T-helper 17 cell (primary cell): ENCODE measurements around the gene CYTH3. TPM values are rescaled to one million over a fixed set of nuclear protein-coding genes. Genes with fewer than 3 reads are reported as not detected.
"Not testable (repeated sequence)": the region's sequence is repeated elsewhere in the genome, so short reads cannot be mapped to it uniquely, and the experiment has no call there.

Experiments
- ATAC-seq: fragments of 150-1000 bp; cut with Tn5 transposase; 2 replicates; pipeline ENCODE4 v1.10.0; 2021; ENCODE audit warnings: mild to moderate bottlenecking, moderate library complexity
- DNase-seq, 3 donors: peaks; one replicate each; pipeline versions ENCODE4 v3.0.0 to v3.0.0-alpha.2; 2020 to 2021
- H3K9me3 ChIP-seq: one replicate; pipeline ENCODE4 v1.7.0; 2013; ENCODE audit warnings: low read length, mild to moderate bottlenecking; ENCODE audit not compliant: control insufficient read depth, poor library complexity, severe bottlenecking
- H3K27ac Mint-ChIP-seq: one replicate; pipeline ENCODE4 v1.8.0; 2022; ENCODE audit warnings: mild to moderate bottlenecking, moderate library complexity, mixed read lengths
- H3K27me3 Mint-ChIP-seq: one replicate; pipeline ENCODE4 v1.8.0; 2022; ENCODE audit warnings: mixed read lengths
- H3K36me3 Mint-ChIP-seq: one replicate; pipeline ENCODE4 v1.8.0; 2022; ENCODE audit warnings: low read depth, mixed read lengths
- H3K4me1 Mint-ChIP-seq: one replicate; pipeline ENCODE4 v1.8.0; 2022; ENCODE audit warnings: mild to moderate bottlenecking, mixed read lengths
- H3K4me3 Mint-ChIP-seq: one replicate; pipeline ENCODE4 v1.8.0; 2022; ENCODE audit warnings: mild to moderate bottlenecking, moderate library complexity, mixed read lengths
- total RNA-seq, 4 donors: library from RNA in 2 of 4; stranded (reverse) in 2 of 4; gene quantifications; one replicate each; pipeline ENCODE4 v1.2.3 and lab custom pipeline; 2022 to 2026

Gene CYTH3
- total RNA-seq, 2 donors from 2014 or later: 23.1 to 25.8 TPM

- no peaks in the 10 kb centered on the region for H3K9me3 ChIP-seq
- Mint-ChIP-seq H3K4me1 (peaks cover 36% of the 10 kb centered on the region), H3K4me3 (no peak overlapping the region), H3K27me3 (no peaks in the 10 kb centered on the region), H3K36me3 (no peaks in the 10 kb centered on the region), H3K27ac (no peak overlapping the region)
- peak; percentile 70 for ATAC-seq
- no peak for DNase-seq
These were observed 43.8 kb downstream of the CYTH3 start for GRCh38 chr7:6228361-6229229.

GRCh38 chr7:6227294-6227846 is 45.1 kb downstream of the CYTH3 start:
- H3K9me3 ChIP-seq: no peaks in the 10 kb centered on the region
- ATAC-seq (no peak), DNase-seq (no peak)
- Mint-ChIP-seq H3K36me3 (no peaks in the 10 kb centered on the region), H3K27me3 (no peaks in the 10 kb centered on the region), H3K4me3 (no peak overlapping the region), H3K4me1 (peaks cover 25% of the 10 kb centered on the region), H3K27ac (no peak overlapping the region)

GRCh38 chr7:6226194-6226799 is 46.1 kb downstream of the CYTH3 start:
- no peak for ATAC-seq
- Mint-ChIP-seq H3K4me3 (no peak overlapping the region), H3K4me1 (peaks cover 23% of the 10 kb centered on the region), H3K27me3 (no peaks in the 10 kb centered on the region), H3K36me3 (no peaks in the 10 kb centered on the region), H3K27ac (no peak overlapping the region)
- DNase-seq: no peak
- no peaks in the 10 kb centered on the region for H3K9me3 ChIP-seq

- not testable (repeated sequence) for DNase-seq, H3K9me3 ChIP-seq, H3K36me3 Mint-ChIP-seq, H3K4me3 Mint-ChIP-seq, ATAC-seq, H3K27me3 Mint-ChIP-seq, H3K27ac Mint-ChIP-seq
- peaks cover 17% of the 10 kb centered on the region for H3K4me1 Mint-ChIP-seq
These were observed 49.0 kb downstream of the CYTH3 start for GRCh38 chr7:6223411-6223810.

- H3K9me3 ChIP-seq, ATAC-seq, H3K27ac Mint-ChIP-seq, DNase-seq, H3K36me3 Mint-ChIP-seq, H3K4me3 Mint-ChIP-seq, H3K27me3 Mint-ChIP-seq: not testable (repeated sequence)
- H3K4me1 Mint-ChIP-seq: peaks cover 13% of the 10 kb centered on the region
These were observed 49.4 kb downstream of the CYTH3 start for GRCh38 chr7:6223010-6223409.

- ATAC-seq: peak; percentile 95
- no peaks in the 10 kb centered on the region for H3K36me3 Mint-ChIP-seq
- H3K9me3 ChIP-seq: no peaks in the 10 kb centered on the region
- H3K4me3 Mint-ChIP-seq: peak overlapping the region; percentile 69
- H3K27ac Mint-ChIP-seq: peak overlapping the region; percentile 93
- DNase-seq: peak in 1 of 3 donors; percentile 25
- no peaks in the 10 kb centered on the region for H3K27me3 Mint-ChIP-seq
- H3K4me1 Mint-ChIP-seq: peaks cover 15% of the 10 kb centered on the region
These were observed 50.8 kb downstream of the CYTH3 start for GRCh38 chr7:6221340-6222319.

- H3K27ac Mint-ChIP-seq: peak overlapping the region; percentile 9
These were observed 54.1 kb downstream of the CYTH3 start for GRCh38 chr7:6218329-6218728.

GRCh38 chr7:6212008-6212407 is 60.4 kb downstream of the CYTH3 start:
- H3K27ac Mint-ChIP-seq: no peak overlapping the region
- H3K27me3 Mint-ChIP-seq: no peaks in the 10 kb centered on the region
- DNase-seq: no peak
- H3K4me1 Mint-ChIP-seq: peaks cover 9% of the 10 kb centered on the region
- no peaks in the 10 kb centered on the region for H3K9me3 ChIP-seq
- H3K4me3 Mint-ChIP-seq: no peak overlapping the region
- no peak for ATAC-seq
- H3K36me3 Mint-ChIP-seq: no peaks in the 10 kb centered on the region

More at GRCh38 chr7:6218329-6218728, 54.1 kb downstream of the CYTH3 start:
- Mint-ChIP-seq H3K4me3 (no peak overlapping the region), H3K27me3 (no peaks in the 10 kb centered on the region), H3K4me1 (peaks cover 19% of the 10 kb centered on the region), H3K36me3 (no peaks in the 10 kb centered on the region)
- ATAC-seq (no peak), DNase-seq (no peak)
- no peaks in the 10 kb centered on the region for H3K9me3 ChIP-seq

GRCh38 chr7:6210621-6211372 is 61.6 kb downstream of the CYTH3 start:
- Mint-ChIP-seq H3K36me3 (no peaks in the 10 kb centered on the region), H3K4me3 (no peak overlapping the region), H3K4me1 (peaks cover 12% of the 10 kb centered on the region), H3K27ac (no peak overlapping the region), H3K27me3 (no peaks in the 10 kb centered on the region)
- ATAC-seq (no peak), DNase-seq (no peak)
- no peaks in the 10 kb centered on the region for H3K9me3 ChIP-seq

- H3K27me3 Mint-ChIP-seq: no peaks in the 10 kb centered on the region
- ATAC-seq (no peak), DNase-seq (no peak)
- peaks cover 9% of the 10 kb centered on the region for H3K4me1 Mint-ChIP-seq
- no peak overlapping the region for H3K4me3 Mint-ChIP-seq
- no peak overlapping the region for H3K27ac Mint-ChIP-seq
- H3K9me3 ChIP-seq: no peaks in the 10 kb centered on the region
- H3K36me3 Mint-ChIP-seq: no peaks in the 10 kb centered on the region
These were observed 63.1 kb downstream of the CYTH3 start for GRCh38 chr7:6209340-6209739.

GRCh38 chr7:6208573-6209328 is 63.7 kb downstream of the CYTH3 start:
- H3K36me3 Mint-ChIP-seq: no peaks in the 10 kb centered on the region
- ATAC-seq (no peak), DNase-seq (no peak)
- no peaks in the 10 kb centered on the region for H3K27me3 Mint-ChIP-seq
- H3K4me1 Mint-ChIP-seq: peaks cover 9% of the 10 kb centered on the region
- H3K27ac Mint-ChIP-seq: no peak overlapping the region
- no peaks in the 10 kb centered on the region for H3K9me3 ChIP-seq
- no peak overlapping the region for H3K4me3 Mint-ChIP-seq
